ENCODE measurements around the gene DNAJB13.

- TF ChIP-seq CTCF (conservative IDR thresholded peaks at IDR 0.05; ENCODE audit: low read length) (no peak), EZH2phosphoT487 (IDR thresholded peaks at IDR 0.05; ENCODE audit: borderline replicate concordance, low read depth, low read length) (no peak)
Measured at GRCh38 chr11:73942010-73942409, 8.8 kb upstream of the DNAJB13 start.
